ENCODE data around the gene CALN1. TPM values are rescaled to one million over a fixed set of nuclear protein-coding genes. Genes with fewer than 3 reads are reported as not detected.

CALN1 gene
- total and polyA plus RNA-seq, 9 of the 15 experiments (the other 6 are each of a cell fraction or from before 2014, with no cell fraction given): 1.4 to 7.5 (median 3.3) TPM

- Histone ChIP-seq H3K9ac (ENCODE audit: insufficient read depth in 1 of 2, low read depth in 2 of 2, low read length in 2 of 2) (no peak overlapping the region), H3K9me1 (ENCODE audit: control insufficient read depth, insufficient read depth, low read length) (no peaks in the 10 kb centered on the region), H3K9me3 (replicated peaks; ENCODE audit: control insufficient read depth, insufficient read depth, low read depth, low read length) (no peaks in the 10 kb centered on the region), H3K4me1 (replicated peaks in 1 of 2; ENCODE audit: control insufficient read depth in 2 of 2, insufficient read depth in 2 of 2, low read length in 2 of 2) (no peaks in the 10 kb centered on the region), H3K27me3 (ENCODE audit: control insufficient read depth in 2 of 2, insufficient read depth in 2 of 2, low read length in 2 of 2) (peaks cover 0 to 8% of the 10 kb centered on the region in 2 experiments; a peak in 1 of 5 replicates), H3K36me3 (ENCODE audit: control insufficient read depth, insufficient read depth, low read length) (no peaks in the 10 kb centered on the region), H3K27ac (ENCODE audit: extremely low read depth, low read depth, low read length) (no peak overlapping the region), H2AFZ (ENCODE audit: low read depth, low read length) (no peak overlapping the region), H4K20me1 (replicated peaks; ENCODE audit: control insufficient read depth, insufficient read depth, low read length) (no peaks in the 10 kb centered on the region), H3K4me2 (ENCODE audit: insufficient read depth, low read length) (no peak overlapping the region), H3K4me3 (no peak overlapping the region), H3K79me2 (ENCODE audit: control insufficient read depth, insufficient read depth, low read length) (no peaks in the 10 kb centered on the region)
- in situ Hi-C loops (cut with MboI) (no loop called here), intact Hi-C loops (cut with micrococcal nuclease) (no loop called here)
- TF ChIP-seq L3MBTL2 (IDR thresholded peaks at IDR 0.05): no peak
- DNase-seq (ENCODE audit: extremely low read depth in 1 of 4, low spot score in 3 of 4) (no peak), FAIRE-seq (no peak), ATAC-seq (no peak)
- 2% methylated on average over 7 of the region's 7 CpGs for WGBS (ENCODE audit: insufficient coverage, low coverage, missing lambda C conversion rate)
- ChIA-PET CTCF (ENCODE audit: low intra/inter-chr PET ratio) (no interaction called here), POLR2A (interaction anchor here (0.6 to 1.0 kb wide), 2 partner anchors 12 to 14 kb away, joined by 3 to 5 read pairs; no protein-coding TSS in a partner anchor)
- no TSS peak for BruUV-seq (replicated peaks)
Measured at GRCh38 chr7:72321637-72322036, 90.5 kb downstream of the CALN1 start.

DNA sequence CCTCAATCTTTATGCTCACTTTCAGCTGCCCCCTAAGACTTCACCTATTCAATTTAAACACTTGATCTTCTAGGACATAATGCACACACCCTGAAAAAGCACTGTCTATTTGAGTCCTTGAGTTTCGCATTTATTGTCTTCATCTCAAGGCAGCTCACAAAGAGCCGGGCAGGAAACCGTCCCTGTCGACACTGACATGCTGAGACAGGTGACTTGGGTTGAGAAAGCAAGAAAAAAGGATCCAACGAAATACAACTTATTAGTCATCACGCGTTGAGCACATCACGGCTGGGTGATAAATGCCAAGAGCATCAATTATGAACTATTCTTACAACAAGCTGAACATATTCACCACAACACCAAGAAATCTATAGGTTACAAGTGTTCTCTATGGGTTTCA, 91.1 kb downstream of the CALN1 start:
- CTCF ChIA-PET (ENCODE audit: low intra/inter-chr PET ratio): no interaction called here
- WGBS (ENCODE audit: insufficient coverage, low coverage, missing lambda C conversion rate): 5% methylated on average over 8 of the region's 8 CpGs
- POLR2A ChIA-PET: interaction anchor here (0.6 to 1.0 kb wide), 2 partner anchors 12 to 14 kb away, joined by 3 to 5 read pairs; no protein-coding TSS in a partner anchor
- H3K27ac ChIP-seq (ENCODE audit: extremely low read depth, low read depth, low read length): no peak overlapping the region
- H3K79me2 ChIP-seq (ENCODE audit: control insufficient read depth, insufficient read depth, low read length): no peaks in the 10 kb centered on the region
- in situ Hi-C loops (cut with MboI) (no loop called here), intact Hi-C loops (cut with micrococcal nuclease) (no loop called here)
- H3K9ac ChIP-seq (ENCODE audit: insufficient read depth in 1 of 2, low read depth in 2 of 2, low read length in 2 of 2): no peak overlapping the region
- no peak overlapping the region for H3K4me3 ChIP-seq
- no peaks in the 10 kb centered on the region for H3K36me3 ChIP-seq (ENCODE audit: control insufficient read depth, insufficient read depth, low read length)
- no peaks in the 10 kb centered on the region for H3K9me3 ChIP-seq (replicated peaks; ENCODE audit: control insufficient read depth, insufficient read depth, low read depth, low read length)
- H3K4me1 ChIP-seq (replicated peaks in 1 of 2; ENCODE audit: control insufficient read depth in 2 of 2, insufficient read depth in 2 of 2, low read length in 2 of 2): no peaks in the 10 kb centered on the region
- FAIRE-seq (no peak), DNase-seq (ENCODE audit: extremely low read depth in 1 of 4, low spot score in 3 of 4) (no peak), ATAC-seq (no peak)
- no peak overlapping the region for H3K4me2 ChIP-seq (ENCODE audit: insufficient read depth, low read length)
- no TSS peak for BruUV-seq (replicated peaks)
- no peaks in the 10 kb centered on the region for H4K20me1 ChIP-seq (replicated peaks; ENCODE audit: control insufficient read depth, insufficient read depth, low read length)
- no peaks in the 10 kb centered on the region for H3K9me1 ChIP-seq (ENCODE audit: control insufficient read depth, insufficient read depth, low read length)
- peaks cover 0 to 8% of the 10 kb centered on the region in 2 experiments; a peak in 1 of 5 replicates for H3K27me3 ChIP-seq (ENCODE audit: control insufficient read depth in 2 of 2, insufficient read depth in 2 of 2, low read length in 2 of 2)
- H2AFZ ChIP-seq (ENCODE audit: low read depth, low read length): no peak overlapping the region
- no peak for TF ChIP-seq STAT5A (IDR thresholded peaks at IDR 0.05; ENCODE audit: borderline replicate concordance, low read length)
- no peak for TF ChIP-seq ZNF398 (CRISPR knock-in tag; IDR thresholded peaks at IDR 0.05)
- TF ChIP-seq SNAPC5 (CRISPR knock-in tag; IDR thresholded peaks at IDR 0.05): no peak
- no peak for TF ChIP-seq CHD1 (IDR thresholded peaks at IDR 0.05; ENCODE audit: low read length)
- no peak for TF ChIP-seq SREBF2 (CRISPR knock-in tag; IDR thresholded peaks at IDR 0.05)
- TF ChIP-seq SP2 (IDR thresholded peaks at IDR 0.05; ENCODE audit: extremely low read depth, low read depth, low read length, poor library complexity, severe bottlenecking): no peak
- no peak for TF ChIP-seq RERE (CRISPR knock-in tag; IDR thresholded peaks at IDR 0.05; ENCODE audit: borderline replicate concordance)
